ENCODE results near the gene SPG7. TPM values are rescaled to one million over a fixed set of nuclear protein-coding genes. Genes with fewer than 3 reads are reported as not detected.

The SPG7 gene
- total and polyA plus RNA-seq, 9 of the 15 experiments (the other 6 are each of a cell fraction or from before 2014, with no cell fraction given) = 5.8 to 89.1 (median 49.4) TPM

GRCh38 chr16:89507834-89508590 is at the start of gene SPG7 (continued):
- TF ChIP-seq, protein P1, sequence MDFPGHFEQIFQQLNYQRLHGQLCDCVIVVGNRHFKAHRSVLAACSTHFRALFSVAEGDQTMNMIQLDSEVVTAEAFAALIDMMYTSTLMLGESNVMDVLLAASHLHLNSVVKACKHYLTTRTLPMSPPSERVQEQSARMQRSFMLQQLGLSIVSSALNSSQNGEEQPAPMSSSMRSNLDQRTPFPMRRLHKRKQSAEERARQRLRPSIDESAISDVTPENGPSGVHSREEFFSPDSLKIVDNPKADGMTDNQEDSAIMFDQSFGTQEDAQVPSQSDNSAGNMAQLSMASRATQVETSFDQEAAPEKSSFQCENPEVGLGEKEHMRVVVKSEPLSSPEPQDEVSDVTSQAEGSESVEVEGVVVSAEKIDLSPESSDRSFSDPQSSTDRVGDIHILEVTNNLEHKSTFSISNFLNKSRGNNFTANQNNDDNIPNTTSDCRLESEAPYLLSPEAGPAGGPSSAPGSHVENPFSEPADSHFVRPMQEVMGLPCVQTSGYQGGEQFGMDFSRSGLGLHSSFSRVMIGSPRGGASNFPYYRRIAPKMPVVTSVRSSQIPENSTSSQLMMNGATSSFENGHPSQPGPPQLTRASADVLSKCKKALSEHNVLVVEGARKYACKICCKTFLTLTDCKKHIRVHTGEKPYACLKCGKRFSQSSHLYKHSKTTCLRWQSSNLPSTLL (IDR thresholded peaks at IDR 0.05) = peak; percentile 14; the same call in 1 of the 2 replicates
- TF ChIP-seq FOSL1 (tag; conservative IDR thresholded peaks at IDR 0.05) (peak; percentile 8; the same call in 1 of the 2 replicates), CBX3 (IDR thresholded peaks at IDR 0.05; ENCODE audit: borderline replicate concordance in 1 of 2, low read length in 2 of 2) (peak in 1 of 2 experiments; percentile 53; a peak in 1 of 3 replicates), TFAP4 (CRISPR knock-in tag; IDR thresholded peaks at IDR 0.05; ENCODE audit: borderline replicate concordance) (peak; percentile 73), FOXA3 (CRISPR knock-in tag; conservative IDR thresholded peaks at IDR 0.05 in 1 of 2, IDR thresholded peaks at IDR 0.05 in 1 of 2) (peak in 1 of 2 experiments; percentile 65; a peak in 1 of 4 replicates), BRCA1 (IDR thresholded peaks at IDR 0.05) (no peak), BRCA1 (CRISPR knock-in tag; IDR thresholded peaks at IDR 0.05) (peak; percentile 96; the same call in 1 of the 2 replicates), ELF4 (CRISPR knock-in tag; IDR thresholded peaks at IDR 0.05) (no peak), NR1H2 (CRISPR knock-in tag; IDR thresholded peaks at IDR 0.05) (no peak), MTF1 (CRISPR knock-in tag; IDR thresholded peaks at IDR 0.05; ENCODE audit: borderline replicate concordance) (no peak), ZNF561 (CRISPR knock-in tag; conservative IDR thresholded peaks at IDR 0.05) (no peak), GABPA (tag; conservative IDR thresholded peaks at IDR 0.05; ENCODE audit: low read depth) (peak; percentile 9; the same call in 1 of the 2 replicates), FOXM1 (IDR thresholded peaks at IDR 0.05; ENCODE audit: low read depth) (no peak), FOXM1 (CRISPR knock-in tag; IDR thresholded peaks at IDR 0.05; ENCODE audit: low read depth) (no peak), RBBP5 (IDR thresholded peaks at IDR 0.05; ENCODE audit: borderline replicate concordance, insufficient read depth, low read length, poor library complexity, severe bottlenecking) (peak; percentile 86), MXI1 (IDR thresholded peaks at IDR 0.05; ENCODE audit: low read depth, low read length) (peak; percentile 29; the same call in 1 of the 2 replicates), ZNF445 (CRISPR knock-in tag; IDR thresholded peaks at IDR 0.05; ENCODE audit: low read depth) (no peak), HEY1 (CRISPR knock-in tag; IDR thresholded peaks at IDR 0.05; ENCODE audit: borderline replicate concordance) (no peak), CCNT2 (IDR thresholded peaks at IDR 0.05; ENCODE audit: borderline replicate concordance, extremely low read depth, insufficient read length, low read depth, low read length) (peak; percentile 67), ZNF444 (CRISPR knock-in tag; IDR thresholded peaks at IDR 0.05) (no peak)
- TF ChIP-seq, protein P2, sequence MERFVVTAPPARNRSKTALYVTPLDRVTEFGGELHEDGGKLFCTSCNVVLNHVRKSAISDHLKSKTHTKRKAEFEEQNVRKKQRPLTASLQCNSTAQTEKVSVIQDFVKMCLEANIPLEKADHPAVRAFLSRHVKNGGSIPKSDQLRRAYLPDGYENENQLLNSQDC (CRISPR knock-in tag; IDR thresholded peaks at IDR 0.05) = no peak
- TF ChIP-seq, protein P3, sequence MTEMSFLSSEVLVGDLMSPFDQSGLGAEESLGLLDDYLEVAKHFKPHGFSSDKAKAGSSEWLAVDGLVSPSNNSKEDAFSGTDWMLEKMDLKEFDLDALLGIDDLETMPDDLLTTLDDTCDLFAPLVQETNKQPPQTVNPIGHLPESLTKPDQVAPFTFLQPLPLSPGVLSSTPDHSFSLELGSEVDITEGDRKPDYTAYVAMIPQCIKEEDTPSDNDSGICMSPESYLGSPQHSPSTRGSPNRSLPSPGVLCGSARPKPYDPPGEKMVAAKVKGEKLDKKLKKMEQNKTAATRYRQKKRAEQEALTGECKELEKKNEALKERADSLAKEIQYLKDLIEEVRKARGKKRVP (CRISPR knock-in tag; IDR thresholded peaks at IDR 0.05) = no peak
